Measurements from ENCODE around the gene TP53RK.

DNA sequence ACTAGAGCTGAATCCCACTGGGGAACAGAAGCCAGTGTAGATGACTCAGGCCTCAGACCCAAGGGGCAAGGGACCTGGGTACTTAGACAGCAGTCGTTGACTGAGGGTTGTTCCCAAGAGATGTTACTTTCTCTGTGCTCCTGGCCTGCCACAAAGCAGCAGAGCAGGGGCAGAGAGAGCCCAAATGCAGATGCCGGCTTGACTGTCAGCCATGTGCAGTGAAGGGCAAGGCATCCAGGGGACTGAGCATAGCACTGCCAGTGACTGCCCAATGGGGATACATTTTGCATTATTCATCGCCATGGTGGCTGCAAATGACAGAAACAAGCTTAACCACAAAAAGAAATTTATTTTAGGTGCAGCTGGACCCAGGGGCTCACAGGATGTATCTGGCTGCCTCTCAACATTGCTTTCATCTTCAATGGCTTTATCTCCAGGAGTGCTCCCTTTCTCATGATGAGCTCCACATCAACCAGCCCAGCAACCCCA lies 7.6 kb upstream of the TP53RK start:
- TF ChIP-seq, protein P1, sequence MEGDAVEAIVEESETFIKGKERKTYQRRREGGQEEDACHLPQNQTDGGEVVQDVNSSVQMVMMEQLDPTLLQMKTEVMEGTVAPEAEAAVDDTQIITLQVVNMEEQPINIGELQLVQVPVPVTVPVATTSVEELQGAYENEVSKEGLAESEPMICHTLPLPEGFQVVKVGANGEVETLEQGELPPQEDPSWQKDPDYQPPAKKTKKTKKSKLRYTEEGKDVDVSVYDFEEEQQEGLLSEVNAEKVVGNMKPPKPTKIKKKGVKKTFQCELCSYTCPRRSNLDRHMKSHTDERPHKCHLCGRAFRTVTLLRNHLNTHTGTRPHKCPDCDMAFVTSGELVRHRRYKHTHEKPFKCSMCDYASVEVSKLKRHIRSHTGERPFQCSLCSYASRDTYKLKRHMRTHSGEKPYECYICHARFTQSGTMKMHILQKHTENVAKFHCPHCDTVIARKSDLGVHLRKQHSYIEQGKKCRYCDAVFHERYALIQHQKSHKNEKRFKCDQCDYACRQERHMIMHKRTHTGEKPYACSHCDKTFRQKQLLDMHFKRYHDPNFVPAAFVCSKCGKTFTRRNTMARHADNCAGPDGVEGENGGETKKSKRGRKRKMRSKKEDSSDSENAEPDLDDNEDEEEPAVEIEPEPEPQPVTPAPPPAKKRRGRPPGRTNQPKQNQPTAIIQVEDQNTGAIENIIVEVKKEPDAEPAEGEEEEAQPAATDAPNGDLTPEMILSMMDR (IDR thresholded peaks at IDR 0.05), result no peak
- TF ChIP-seq EZH2 (IDR thresholded peaks at IDR 0.05; ENCODE audit: borderline replicate concordance, insufficient read depth, low read depth, low read length, poor library complexity, severe bottlenecking), result no peak

Data from B cell (primary cell).